HG02884 (cell line): ENCODE measurements around the gene CELSR3.

Experiments used
- ATAC-seq: cut with Tn5 transposase; IDR thresholded peaks from one replicate; pipeline ENCODE4 v1.9.1; 2021; ENCODE audit warnings: mild to moderate bottlenecking, moderate library complexity; ENCODE audit not compliant: unreplicated experiment

Gene CELSR3

DNA sequence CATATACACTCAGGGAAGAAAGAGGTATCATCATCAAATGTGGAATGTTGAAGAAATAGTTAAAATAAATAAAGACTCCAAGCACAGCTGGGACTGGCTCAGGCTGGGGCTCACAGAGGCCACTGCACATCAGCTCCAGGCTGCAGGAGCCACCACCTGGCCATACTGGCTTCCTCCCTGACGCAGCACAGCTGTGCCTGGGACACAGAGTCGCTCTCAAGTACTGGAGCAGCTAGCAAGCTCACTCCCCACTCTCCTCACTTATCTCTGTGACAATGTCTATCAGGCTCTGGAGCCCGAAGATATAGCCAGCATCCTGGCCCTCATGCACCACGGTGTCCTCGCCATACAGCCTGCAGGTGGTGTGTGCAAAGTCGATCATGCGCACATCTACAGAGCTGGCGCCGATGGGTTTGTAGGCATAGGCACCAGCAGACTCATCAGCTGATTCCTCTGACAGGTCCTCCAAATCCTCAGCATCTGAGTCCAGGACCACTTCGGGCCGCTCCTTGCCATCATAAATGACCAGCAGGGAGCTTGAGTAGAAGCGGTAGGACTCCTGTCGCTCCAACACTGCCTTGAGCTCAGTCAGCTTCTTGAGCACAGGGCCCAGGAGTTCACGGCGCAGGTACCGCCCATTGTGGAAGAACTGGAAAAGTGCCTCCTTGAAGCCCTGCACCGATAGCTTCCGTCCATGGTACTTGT, 25.5 kb upstream of the CELSR3 start:
- no peak for ATAC-seq

GRCh38 chr3:48687220-48687678, 24.6 kb upstream of the CELSR3 start:
- no peak for ATAC-seq

- ATAC-seq: no peak
These were observed 24.0 kb upstream of the CELSR3 start for GRCh38 chr3:48686538-48687219.

GRCh38 chr3:48685603-48686511, 23.2 kb upstream of the CELSR3 start, which contains the start of gene NCKIPSD:
Gene NCKIPSD (minus strand): TSS chr3:48685915. CDS start chr3:48685807, 108 bp downstream.
- peak; percentile 61 for ATAC-seq

DNA sequence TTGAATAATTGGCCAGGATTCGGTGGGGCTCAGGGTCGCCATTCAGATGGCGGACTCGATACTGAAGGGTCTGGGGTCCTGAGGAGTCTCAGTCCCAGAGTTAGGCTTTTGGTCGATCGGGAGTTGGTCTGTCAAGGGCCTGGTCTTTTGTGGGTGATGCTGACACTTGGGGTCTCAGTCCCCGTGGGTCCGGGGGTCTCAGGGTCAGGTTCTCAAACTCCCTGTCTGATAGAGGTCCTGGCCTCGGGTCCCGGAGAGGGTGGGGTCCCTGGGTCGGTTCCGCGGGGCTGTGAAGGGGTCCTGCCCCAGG, 22.6 kb upstream of the CELSR3 start:
- ATAC-seq: no peak

GRCh38 chr3:48684480-48685143, 21.9 kb upstream of the CELSR3 start:
- ATAC-seq: no peak

DNA sequence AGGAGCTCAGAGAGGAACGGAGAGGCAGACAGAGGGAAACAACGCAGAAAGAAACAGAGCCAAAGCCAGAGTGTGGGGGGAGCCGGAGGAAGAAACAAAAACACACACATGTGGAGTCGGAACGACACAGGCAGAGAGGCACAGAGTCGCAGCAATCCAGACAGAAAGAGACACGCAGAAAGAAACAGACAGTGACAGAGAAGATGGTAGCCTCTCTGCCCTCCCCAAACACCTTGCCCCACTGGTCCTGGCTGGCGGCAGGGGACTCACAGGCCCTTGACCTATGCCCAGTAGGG, 21.3 kb upstream of the CELSR3 start:
- no peak for ATAC-seq

DNA sequence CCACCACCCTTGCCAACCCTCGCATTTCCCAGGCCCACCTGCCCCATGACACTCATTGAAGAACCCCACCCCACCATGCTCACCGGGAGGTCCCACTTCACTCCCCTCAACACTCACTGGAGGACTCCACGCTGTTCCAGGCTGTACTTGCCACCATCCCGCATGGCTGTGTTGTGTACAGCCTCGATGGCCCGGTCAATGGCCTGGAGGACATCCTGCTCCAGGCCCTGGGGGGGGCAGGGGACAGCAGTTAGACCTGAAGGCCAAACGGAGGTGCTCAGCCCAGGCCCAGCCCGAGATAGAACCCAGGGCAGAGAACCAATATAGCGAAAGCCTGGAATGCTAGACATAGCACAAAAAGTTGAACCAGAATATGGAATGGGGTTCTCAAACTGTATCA, 20.1 kb upstream of the CELSR3 start:
- no peak for ATAC-seq

- ATAC-seq: no peak
These were observed 19.4 kb upstream of the CELSR3 start for GRCh38 chr3:48681974-48682610.

GRCh38 chr3:48681541-48681880, 18.8 kb upstream of the CELSR3 start:
- ATAC-seq: no peak

DNA sequence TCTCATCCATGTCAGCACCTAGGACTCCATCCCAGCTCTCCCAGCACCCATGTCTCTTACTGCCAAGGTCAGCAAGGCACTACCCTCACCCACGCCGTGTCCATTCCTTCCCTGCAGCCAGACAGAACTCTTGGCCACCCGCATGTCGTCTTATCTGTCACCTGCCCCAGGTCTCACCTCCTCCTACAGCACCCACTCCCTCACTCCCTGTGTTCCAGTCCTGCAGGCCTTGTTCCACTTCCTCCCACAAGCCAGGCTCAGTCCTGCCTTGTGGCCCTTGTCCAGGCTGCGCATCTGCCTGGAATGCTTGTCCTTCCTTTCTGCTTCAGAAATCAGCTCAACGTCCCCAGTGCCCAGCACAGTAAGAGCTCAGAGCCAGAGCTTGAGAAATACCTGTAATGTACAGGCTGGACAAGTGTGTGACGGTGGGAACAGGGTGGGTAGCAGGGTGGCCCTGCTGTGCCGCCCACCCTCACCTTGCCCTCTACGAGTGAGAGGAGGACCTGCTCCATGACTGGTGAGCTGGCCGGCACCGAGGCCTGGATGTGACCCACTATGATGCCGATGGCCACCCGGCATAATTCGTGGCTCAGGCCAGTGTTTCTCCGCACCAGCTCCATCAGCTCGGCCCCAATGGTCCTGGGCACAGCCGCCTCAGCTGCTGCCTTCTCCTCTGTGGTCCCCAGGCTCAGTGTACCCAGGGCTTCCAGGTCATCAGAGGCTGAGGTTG, 18.3 kb upstream of the CELSR3 start:
- ATAC-seq: no peak

DNA sequence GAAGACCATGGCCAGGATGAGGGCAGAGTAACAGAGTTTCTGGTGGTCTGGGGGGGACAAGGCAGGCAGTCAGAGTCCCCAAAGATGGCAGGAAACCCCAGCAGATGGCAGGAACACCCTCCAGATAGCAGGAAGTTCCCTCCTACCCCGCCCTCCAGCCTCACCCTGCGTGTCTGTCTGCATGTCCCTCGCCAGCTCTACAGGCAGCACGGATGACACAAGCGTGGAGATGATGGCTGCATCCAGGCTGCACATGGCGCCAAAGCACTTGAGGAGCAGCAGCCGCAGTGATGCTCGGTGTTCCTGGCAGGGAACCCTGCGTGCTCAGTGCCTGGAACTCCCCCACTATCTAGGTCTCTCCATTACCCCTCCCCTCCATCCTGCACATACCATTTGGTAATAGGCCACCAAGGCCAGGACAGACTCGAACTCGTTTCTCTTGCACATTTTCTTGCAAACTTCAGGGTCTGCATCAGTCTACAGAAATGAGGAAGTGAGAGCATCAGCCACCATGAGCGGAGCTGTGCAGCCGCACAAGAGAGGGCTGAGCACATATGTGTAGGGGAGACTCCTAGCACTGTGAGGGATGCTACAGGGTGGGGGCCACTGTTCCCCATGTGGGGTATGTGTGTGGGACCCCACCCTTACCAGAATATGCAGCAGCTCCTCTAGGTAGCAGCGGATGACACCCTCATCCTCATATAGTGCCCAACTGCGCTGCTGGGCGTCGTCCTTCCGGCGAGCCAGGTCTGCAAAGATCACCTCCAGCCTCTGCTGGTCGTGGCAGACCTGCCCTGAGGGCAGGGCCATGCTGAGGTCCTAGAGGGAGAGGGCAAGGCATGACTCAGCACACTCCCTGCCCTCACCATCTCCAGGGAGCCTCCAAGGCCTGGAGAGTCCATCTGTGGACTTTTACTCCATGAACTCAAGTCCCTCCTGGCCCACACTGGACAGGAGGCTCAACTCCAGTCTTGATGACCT, 17.0 kb upstream of the CELSR3 start:
- no peak for ATAC-seq

GRCh38 chr3:48678566-48679380, 16.1 kb upstream of the CELSR3 start:
- no peak for ATAC-seq

DNA sequence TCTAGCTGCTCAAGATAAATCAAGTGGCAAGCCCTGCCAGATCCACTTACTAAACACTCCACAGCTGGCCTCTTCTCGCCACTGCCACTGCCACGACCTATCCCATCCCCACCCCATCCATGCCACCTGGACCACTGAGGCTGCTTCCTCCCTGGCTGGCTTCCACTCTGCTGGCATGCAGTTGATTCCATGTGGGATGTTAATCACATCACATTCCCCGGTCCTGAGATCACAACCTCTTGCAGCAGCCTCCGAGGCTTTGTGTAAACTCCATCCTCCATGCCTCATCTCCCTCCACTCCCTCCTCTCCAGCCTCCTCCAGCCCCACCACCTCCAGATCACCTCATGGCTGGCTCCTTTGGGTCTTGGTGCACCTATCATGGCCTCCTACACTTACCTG, 15.4 kb upstream of the CELSR3 start:
- ATAC-seq: no peak

DNA sequence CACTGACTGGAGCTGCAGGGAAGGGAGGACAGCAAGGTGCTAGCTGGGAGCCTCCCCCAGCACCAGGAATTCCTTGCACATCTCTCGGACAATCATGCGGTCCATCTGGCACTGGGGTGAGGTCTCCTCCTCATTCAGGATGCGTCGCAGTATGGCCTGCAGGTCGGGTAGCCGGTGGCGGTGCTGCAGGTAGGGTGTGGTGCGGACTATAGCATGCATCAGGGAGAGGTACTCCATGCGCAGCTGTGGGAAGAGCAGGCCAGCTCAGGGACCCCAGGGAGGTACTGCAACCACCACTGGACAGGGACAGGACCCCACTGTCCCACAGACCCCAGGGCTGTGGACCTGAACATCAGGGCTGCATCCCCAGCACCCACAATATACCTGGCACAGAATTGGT, 11.8 kb upstream of the CELSR3 start:
- no peak for ATAC-seq

DNA sequence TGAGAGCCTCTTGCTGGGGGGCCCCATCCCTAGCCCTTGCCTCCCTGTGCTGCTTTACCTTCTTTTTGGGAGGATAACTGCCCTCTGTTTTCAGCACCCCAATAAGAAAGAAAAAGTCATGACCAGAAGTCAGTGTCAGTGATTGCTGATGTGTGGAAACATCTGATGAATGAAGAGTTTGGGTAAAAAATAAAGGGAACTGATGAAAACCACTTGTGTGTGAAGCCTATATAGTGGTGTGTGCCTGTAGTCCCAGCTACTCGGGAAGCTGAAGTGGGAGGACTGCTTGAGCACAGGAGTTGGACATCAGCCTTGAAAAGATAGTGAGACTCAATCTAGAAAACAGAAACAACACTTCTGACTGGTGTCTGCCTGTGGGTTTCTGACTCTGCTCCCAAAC, 9.8 kb upstream of the CELSR3 start:
- ATAC-seq: no peak

GRCh38 chr3:48664929-48665328, 2.2 kb upstream of the CELSR3 start:
- no peak for ATAC-seq

GRCh38 chr3:48664313-48664644, 1.6 kb upstream of the CELSR3 start:
- no peak for ATAC-seq
